ENCODE results near the gene TSPAN7.

The TSPAN7 gene

GRCh38 chrX:38634665-38635064 lies 73.3 kb downstream of the TSPAN7 start:
- H3K9me2 ChIP-seq (replicated peaks; ENCODE audit: insufficient read depth, low read length) = no peaks in the 10 kb centered on the region
- H3K79me2 ChIP-seq (ENCODE audit: insufficient read depth, low read length) = no peaks in the 10 kb centered on the region
- H3K9ac ChIP-seq (ENCODE audit: low read length) = no peak overlapping the region
- no peaks in the 10 kb centered on the region for H4K20me1 ChIP-seq (ENCODE audit: low read depth, low read length)
- TF ChIP-seq CTCF (IDR thresholded peaks at IDR 0.05; ENCODE audit: insufficient read depth, low read length, poor library complexity, severe bottlenecking) (no peak), EZH2phosphoT487 (conservative IDR thresholded peaks at IDR 0.05; ENCODE audit: low read length) (no peak)
- no peak overlapping the region for H2AFZ ChIP-seq (ENCODE audit: low read depth, low read length, severe bottlenecking)
- no peaks in the 10 kb centered on the region for H3F3A ChIP-seq (ENCODE audit: insufficient read depth)
- no peaks in the 10 kb centered on the region for H3K36me3 ChIP-seq (ENCODE audit: low read length)
- no peak overlapping the region for H3K27ac ChIP-seq (ENCODE audit: low read depth, low read length)
- no peaks in the 10 kb centered on the region for H3K27me3 ChIP-seq (ENCODE audit: low read length)
- H3K4me2 ChIP-seq (ENCODE audit: low read depth, low read length, poor library complexity, severe bottlenecking) = no peak overlapping the region
- H3K4me3 ChIP-seq (ENCODE audit: insufficient read depth, low read length, poor library complexity, severe bottlenecking) = no peak overlapping the region
- H3K9me3 ChIP-seq (ENCODE audit: insufficient read depth, low read length) = no peaks in the 10 kb centered on the region

- no peaks in the 10 kb centered on the region for H4K20me1 ChIP-seq (ENCODE audit: low read depth, low read length)
- no peak overlapping the region for H3K4me3 ChIP-seq (ENCODE audit: insufficient read depth, low read length, poor library complexity, severe bottlenecking)
These were observed 75.8 kb downstream of the TSPAN7 start for GRCh38 chrX:38636949-38637819.

GRCh38 chrX:38638952-38639529 lies 77.7 kb downstream of the TSPAN7 start:
- TF ChIP-seq CTCF (IDR thresholded peaks at IDR 0.05; ENCODE audit: insufficient read depth, low read length, poor library complexity, severe bottlenecking) (no peak), EZH2phosphoT487 (conservative IDR thresholded peaks at IDR 0.05; ENCODE audit: low read length) (no peak)
- Histone ChIP-seq H3K27ac (ENCODE audit: low read depth, low read length) (no peak overlapping the region), H4K20me1 (ENCODE audit: low read depth, low read length) (no peaks in the 10 kb centered on the region), H3F3A (ENCODE audit: insufficient read depth) (no peaks in the 10 kb centered on the region), H2AFZ (ENCODE audit: low read depth, low read length, severe bottlenecking) (no peak overlapping the region), H3K9me2 (replicated peaks; ENCODE audit: insufficient read depth, low read length) (no peaks in the 10 kb centered on the region), H3K4me3 (ENCODE audit: insufficient read depth, low read length, poor library complexity, severe bottlenecking) (no peak overlapping the region), H3K4me2 (ENCODE audit: low read depth, low read length, poor library complexity, severe bottlenecking) (no peak overlapping the region), H3K79me2 (ENCODE audit: insufficient read depth, low read length) (no peaks in the 10 kb centered on the region), H3K9ac (ENCODE audit: low read length) (no peak overlapping the region), H3K9me3 (ENCODE audit: insufficient read depth, low read length) (no peaks in the 10 kb centered on the region), H3K27me3 (ENCODE audit: low read length) (no peaks in the 10 kb centered on the region), H3K36me3 (ENCODE audit: low read length) (no peaks in the 10 kb centered on the region)

More at GRCh38 chrX:38636949-38637819, 75.8 kb downstream of the TSPAN7 start:
- Histone ChIP-seq H3K9ac (ENCODE audit: low read length) (no peak overlapping the region), H3K79me2 (ENCODE audit: insufficient read depth, low read length) (no peaks in the 10 kb centered on the region), H2AFZ (ENCODE audit: low read depth, low read length, severe bottlenecking) (no peak overlapping the region), H3K27ac (ENCODE audit: low read depth, low read length) (no peak overlapping the region), H3K27me3 (ENCODE audit: low read length) (no peaks in the 10 kb centered on the region), H3K36me3 (ENCODE audit: low read length) (no peaks in the 10 kb centered on the region), H3K9me2 (replicated peaks; ENCODE audit: insufficient read depth, low read length) (no peaks in the 10 kb centered on the region), H3K9me3 (ENCODE audit: insufficient read depth, low read length) (no peaks in the 10 kb centered on the region), H3F3A (ENCODE audit: insufficient read depth) (no peaks in the 10 kb centered on the region), H3K4me2 (ENCODE audit: low read depth, low read length, poor library complexity, severe bottlenecking) (no peak overlapping the region)
- no peak for TF ChIP-seq CTCF (IDR thresholded peaks at IDR 0.05; ENCODE audit: insufficient read depth, low read length, poor library complexity, severe bottlenecking)
- TF ChIP-seq EZH2phosphoT487 (conservative IDR thresholded peaks at IDR 0.05; ENCODE audit: low read length) = no peak
